Activated CD4-positive, alpha-beta T cell treated with anti-CD3 and anti-CD28 coated beads, Interleukin-2, amount 50 U/mL, for 24 hours (primary cell): ENCODE data around the gene POLH.
A peak's percentile ranks its signal among the peaks of the same experiment; 100 is the strongest.

Source experiments
- DNase-seq, 2 donors: peaks; one replicate each; pipeline ENCODE4 v3.0.0-alpha.2; 2020; ENCODE audit warnings: low read depth in 1 of 2, low spot score in 1 of 2

The POLH gene

GRCh38 chr6:43604174-43604573 lies 28.2 kb downstream of the POLH start:
- DNase-seq, result no peak

GRCh38 chr6:43606019-43606418 lies 30.0 kb downstream of the POLH start:
- no peak for DNase-seq

- DNase-seq, result peak; percentile 11 to 43
Measured at GRCh38 chr6:43608310-43608763, 32.4 kb downstream of the POLH start.

GRCh38 chr6:43608807-43609206 lies 32.8 kb downstream of the POLH start:
- DNase-seq, result no peak

GRCh38 chr6:43609402-43609801 lies 33.4 kb downstream of the POLH start:
- no peak for DNase-seq

GRCh38 chr6:43610431-43610830 lies 34.4 kb downstream of the POLH start:
- no peak for DNase-seq

GRCh38 chr6:43613721-43614395 lies 37.9 kb downstream of the POLH start:
- DNase-seq, result no peak

- no peak for DNase-seq
Measured at GRCh38 chr6:43614396-43614730, 38.4 kb downstream of the POLH start.

- DNase-seq, result no peak
Measured at GRCh38 chr6:43616725-43617472, 40.9 kb downstream of the POLH start.

- no peak for DNase-seq
Measured at GRCh38 chr6:43621078-43621835, 45.3 kb downstream of the POLH start.

- no peak for DNase-seq
Measured at GRCh38 chr6:43621836-43622180, 45.8 kb downstream of the POLH start.

GRCh38 chr6:43622541-43622940 lies 46.6 kb downstream of the POLH start:
- DNase-seq, result no peak

GRCh38 chr6:43623880-43624785 lies 48.1 kb downstream of the POLH start:
- no peak for DNase-seq

GRCh38 chr6:43624786-43625288 lies 48.9 kb downstream of the POLH start:
- DNase-seq, result no peak

GRCh38 chr6:43625393-43625992 lies 49.5 kb downstream of the POLH start:
- no peak for DNase-seq

- DNase-seq, result no peak
Measured at GRCh38 chr6:43627008-43627825, 51.2 kb downstream of the POLH start.

- DNase-seq, result peak in 1 of 2 donors; percentile 39
Measured at GRCh38 chr6:43628393-43629103, 52.6 kb downstream of the POLH start.

GRCh38 chr6:43629104-43629504 lies 53.1 kb downstream of the POLH start, which contains the start of gene GTPBP2:
Gene GTPBP2 (minus strand): TSS chr6:43629264. CDS start chr6:43629162, 102 bp downstream.
- DNase-seq, result peak; percentile 86 to 97
